ENCODE measurements around the gene RBM33. TPM values are rescaled to one million over a fixed set of nuclear protein-coding genes. Genes with fewer than 3 reads are reported as not detected.

The RBM33 gene
- polyA plus RNA-seq, 2 of the 4 experiments (the other 2 are of a cell fraction) = 21.7 to 21.9 TPM

DNA sequence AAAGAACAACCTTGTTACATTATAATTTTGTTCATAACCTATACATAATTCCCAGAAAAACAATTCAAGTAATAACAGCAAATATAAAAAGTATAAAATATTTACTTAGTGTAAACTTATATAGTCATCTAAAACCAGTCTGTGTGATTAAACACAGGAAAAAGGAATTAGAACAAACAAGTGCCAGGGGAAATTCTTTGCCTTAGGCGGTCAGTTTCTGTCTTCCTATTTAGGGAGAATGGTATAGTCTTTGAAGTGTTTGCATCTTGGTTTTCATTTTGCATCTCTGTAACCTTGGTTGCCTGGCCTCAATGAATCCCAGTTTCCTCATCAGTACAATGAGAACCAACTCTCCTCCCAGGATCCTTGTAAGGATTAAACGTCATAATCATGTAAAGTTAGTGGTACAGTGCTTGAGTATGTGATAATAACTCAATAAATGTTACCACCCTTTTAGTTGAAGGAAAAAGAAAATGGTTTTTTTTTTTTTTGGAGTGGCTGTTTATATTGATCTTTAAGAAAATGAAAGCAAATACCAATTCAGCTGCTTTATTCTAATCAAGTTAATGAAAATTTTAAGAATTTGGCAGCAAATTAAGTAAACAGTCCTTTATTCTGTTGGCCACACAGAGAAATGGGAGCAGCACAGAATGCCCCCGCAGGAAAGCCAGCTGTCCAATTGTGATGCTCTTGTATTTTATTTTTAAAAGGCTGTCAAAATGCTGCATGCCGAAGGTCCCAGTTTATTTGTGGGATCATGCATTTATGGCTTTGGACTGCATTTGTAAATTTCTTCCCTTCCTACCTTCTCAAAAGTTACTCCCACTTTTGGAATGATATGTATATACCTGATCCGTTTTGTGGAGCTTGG lies 106.0 kb downstream of the RBM33 start:
- Histone ChIP-seq H3K9me3 (no peaks in the 10 kb centered on the region), H3K4me3 (no peak overlapping the region), H3K4me2 (no peak overlapping the region), H3K4me1 (no peaks in the 10 kb centered on the region; the same call in 2 of the 3 replicates), H3K27ac (no peak overlapping the region)
- no peak for FAIRE-seq
- POLR2A ChIA-PET = no interaction called here
- WGBS (ENCODE audit: missing lambda C conversion rate) = 85% methylated on average over 5 of the region's 5 CpGs
- CTCF ChIA-PET = no interaction called here
- no peak for TF ChIP-seq HEYL (CRISPR knock-in tag; IDR thresholded peaks at IDR 0.05)
- no peak for TF ChIP-seq MAZ (IDR thresholded peaks at IDR 0.05; ENCODE audit: borderline replicate concordance, low read depth, low read length)
- no peak for TF ChIP-seq EHMT2 (IDR thresholded peaks at IDR 0.05; ENCODE audit: low read depth)
- TF ChIP-seq, protein P1, sequence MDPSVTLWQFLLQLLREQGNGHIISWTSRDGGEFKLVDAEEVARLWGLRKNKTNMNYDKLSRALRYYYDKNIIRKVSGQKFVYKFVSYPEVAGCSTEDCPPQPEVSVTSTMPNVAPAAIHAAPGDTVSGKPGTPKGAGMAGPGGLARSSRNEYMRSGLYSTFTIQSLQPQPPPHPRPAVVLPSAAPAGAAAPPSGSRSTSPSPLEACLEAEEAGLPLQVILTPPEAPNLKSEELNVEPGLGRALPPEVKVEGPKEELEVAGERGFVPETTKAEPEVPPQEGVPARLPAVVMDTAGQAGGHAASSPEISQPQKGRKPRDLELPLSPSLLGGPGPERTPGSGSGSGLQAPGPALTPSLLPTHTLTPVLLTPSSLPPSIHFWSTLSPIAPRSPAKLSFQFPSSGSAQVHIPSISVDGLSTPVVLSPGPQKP (IDR thresholded peaks at IDR 0.05; ENCODE audit: low read depth, low read length) = no peak
- no peak for TF ChIP-seq SREBF2 (IDR thresholded peaks at IDR 0.05)
- TF ChIP-seq NR3C1 (IDR thresholded peaks at IDR 0.05) = no peak
- TF ChIP-seq, protein P2, sequence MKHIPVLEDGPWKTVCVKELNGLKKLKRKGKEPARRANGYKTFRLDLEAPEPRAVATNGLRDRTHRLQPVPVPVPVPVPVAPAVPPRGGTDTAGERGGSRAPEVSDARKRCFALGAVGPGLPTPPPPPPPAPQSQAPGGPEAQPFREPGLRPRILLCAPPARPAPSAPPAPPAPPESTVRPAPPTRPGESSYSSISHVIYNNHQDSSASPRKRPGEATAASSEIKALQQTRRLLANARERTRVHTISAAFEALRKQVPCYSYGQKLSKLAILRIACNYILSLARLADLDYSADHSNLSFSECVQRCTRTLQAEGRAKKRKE (CRISPR knock-in tag; IDR thresholded peaks at IDR 0.05; ENCODE audit: low read depth) = no peak
- TF ChIP-seq JUN (IDR thresholded peaks at IDR 0.05) = no peak
- no peak for TF ChIP-seq CTCF (IDR thresholded peaks at IDR 0.05)
- TF ChIP-seq POLR2A (IDR thresholded peaks at IDR 0.05; ENCODE audit: low read length) = no peak
- TF ChIP-seq, protein P3, sequence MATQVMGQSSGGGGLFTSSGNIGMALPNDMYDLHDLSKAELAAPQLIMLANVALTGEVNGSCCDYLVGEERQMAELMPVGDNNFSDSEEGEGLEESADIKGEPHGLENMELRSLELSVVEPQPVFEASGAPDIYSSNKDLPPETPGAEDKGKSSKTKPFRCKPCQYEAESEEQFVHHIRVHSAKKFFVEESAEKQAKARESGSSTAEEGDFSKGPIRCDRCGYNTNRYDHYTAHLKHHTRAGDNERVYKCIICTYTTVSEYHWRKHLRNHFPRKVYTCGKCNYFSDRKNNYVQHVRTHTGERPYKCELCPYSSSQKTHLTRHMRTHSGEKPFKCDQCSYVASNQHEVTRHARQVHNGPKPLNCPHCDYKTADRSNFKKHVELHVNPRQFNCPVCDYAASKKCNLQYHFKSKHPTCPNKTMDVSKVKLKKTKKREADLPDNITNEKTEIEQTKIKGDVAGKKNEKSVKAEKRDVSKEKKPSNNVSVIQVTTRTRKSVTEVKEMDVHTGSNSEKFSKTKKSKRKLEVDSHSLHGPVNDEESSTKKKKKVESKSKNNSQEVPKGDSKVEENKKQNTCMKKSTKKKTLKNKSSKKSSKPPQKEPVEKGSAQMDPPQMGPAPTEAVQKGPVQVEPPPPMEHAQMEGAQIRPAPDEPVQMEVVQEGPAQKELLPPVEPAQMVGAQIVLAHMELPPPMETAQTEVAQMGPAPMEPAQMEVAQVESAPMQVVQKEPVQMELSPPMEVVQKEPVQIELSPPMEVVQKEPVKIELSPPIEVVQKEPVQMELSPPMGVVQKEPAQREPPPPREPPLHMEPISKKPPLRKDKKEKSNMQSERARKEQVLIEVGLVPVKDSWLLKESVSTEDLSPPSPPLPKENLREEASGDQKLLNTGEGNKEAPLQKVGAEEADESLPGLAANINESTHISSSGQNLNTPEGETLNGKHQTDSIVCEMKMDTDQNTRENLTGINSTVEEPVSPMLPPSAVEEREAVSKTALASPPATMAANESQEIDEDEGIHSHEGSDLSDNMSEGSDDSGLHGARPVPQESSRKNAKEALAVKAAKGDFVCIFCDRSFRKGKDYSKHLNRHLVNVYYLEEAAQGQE (IDR thresholded peaks at IDR 0.05) = no peak
- no peak for TF ChIP-seq FOSL2 (IDR thresholded peaks at IDR 0.05)
- no peak for TF ChIP-seq FOSL2 (CRISPR knock-in tag; IDR thresholded peaks at IDR 0.05)
- no peak for TF ChIP-seq RAD21 (conservative IDR thresholded peaks at IDR 0.05 in 1 of 2, IDR thresholded peaks at IDR 0.05 in 1 of 2)
- ATAC-seq = no peak
- DNase-seq (ENCODE audit: low read depth in 1 of 2, low spot score in 1 of 2) = no peak

DNA sequence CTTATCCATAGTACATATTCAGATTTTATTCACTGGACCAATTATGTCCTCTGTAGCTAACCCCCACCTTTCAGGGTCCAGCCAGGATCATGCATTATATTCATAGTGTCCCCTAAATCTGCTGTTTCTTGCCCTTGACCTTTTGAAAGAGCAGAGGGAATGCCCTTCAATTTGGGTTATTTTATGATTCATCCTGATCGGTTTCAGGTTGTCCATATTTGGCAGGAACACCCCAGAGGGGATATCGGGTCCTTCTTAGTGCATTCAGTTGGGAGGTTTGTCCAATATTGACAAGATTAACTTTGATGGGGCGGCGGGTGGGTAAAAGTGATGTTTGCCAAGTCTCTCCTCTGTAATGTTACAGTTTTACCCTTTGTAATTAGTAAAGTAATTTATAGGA lies 106.9 kb downstream of the RBM33 start:
- no peak overlapping the region for H3K4me2 ChIP-seq
- DNase-seq (ENCODE audit: low read depth in 1 of 2, low spot score in 1 of 2) (no peak), FAIRE-seq (no peak), ATAC-seq (no peak)
- no peak overlapping the region for H3K4me3 ChIP-seq
- H3K4me1 ChIP-seq = no peaks in the 10 kb centered on the region; the same call in 2 of the 3 replicates
- ChIA-PET POLR2A (no interaction called here), CTCF (interaction anchor here (1.0 kb wide), 2 partner anchors 12 to 153 kb away, joined by 3 to 6 read pairs; no protein-coding TSS in a partner anchor)
- TF ChIP-seq, protein P3 (IDR thresholded peaks at IDR 0.05) = no peak
- H3K9me3 ChIP-seq = no peaks in the 10 kb centered on the region
- H3K27ac ChIP-seq = no peak overlapping the region
- 85% methylated on average over 4 of the region's 4 CpGs for WGBS (ENCODE audit: missing lambda C conversion rate)

Measured in A549 (cell line).